GM04504 (cell line): ENCODE data around the gene HIVEP2.
A peak's percentile ranks its signal among the peaks of the same experiment; 100 is the strongest.

Experiments used
- DNase-seq: peaks from one replicate; pipeline ENCODE4 v3.0.0-alpha.2; 2012; ENCODE audit warnings: low read depth

The HIVEP2 gene

DNA sequence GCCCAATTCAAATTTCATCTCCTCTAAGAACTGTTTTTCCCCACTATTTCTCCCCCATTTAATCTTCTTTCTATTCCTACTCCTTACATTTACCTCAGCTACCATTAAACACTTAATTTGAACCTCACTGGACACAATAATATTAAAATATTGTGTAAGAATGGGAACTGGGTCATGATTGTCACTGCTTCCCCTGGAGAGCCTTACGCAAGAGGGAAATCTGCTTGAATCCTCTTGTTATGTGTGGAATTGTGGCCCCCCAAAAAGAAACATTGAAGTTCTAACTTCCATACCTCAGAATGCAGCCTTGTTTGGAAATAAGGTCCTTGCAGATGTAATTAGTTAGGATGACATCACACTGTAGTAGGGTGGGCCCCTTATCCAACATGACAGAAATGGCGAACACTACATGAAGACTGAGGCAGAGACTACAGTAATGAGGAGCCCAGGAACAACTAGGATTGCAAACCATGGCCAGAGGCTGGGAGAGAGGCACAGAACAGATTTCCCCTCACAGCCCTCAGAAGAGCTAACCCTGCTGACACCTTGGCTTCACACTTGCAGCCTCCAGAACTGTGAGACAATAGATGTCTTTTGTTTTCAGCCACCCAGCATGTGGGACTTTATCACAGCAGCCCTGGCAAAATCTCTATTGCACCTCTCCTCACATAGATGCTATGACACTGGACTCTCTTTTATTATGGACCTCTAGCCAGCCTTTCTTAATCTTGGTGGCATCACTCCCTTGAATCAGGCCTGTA, 29.9 kb downstream of the HIVEP2 start:
- DNase-seq, result no peak

DNA sequence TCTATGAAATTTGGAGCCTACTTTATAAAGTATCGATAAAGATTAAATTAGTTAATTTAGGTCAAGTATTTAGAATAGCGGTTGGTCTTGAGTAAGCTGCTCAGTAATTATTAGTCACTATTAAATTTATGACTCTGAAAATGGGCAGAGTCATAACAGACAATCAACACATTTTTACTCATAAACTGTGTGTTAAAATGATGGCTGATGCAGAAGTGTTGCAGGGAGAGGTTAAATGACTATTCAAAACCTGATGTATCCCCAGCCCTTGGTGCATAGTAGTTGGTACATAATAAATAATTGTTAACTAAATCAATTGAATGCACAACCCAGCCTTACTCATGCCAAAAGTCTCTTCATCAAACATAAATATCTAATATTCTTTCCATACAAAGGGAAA, 30.6 kb downstream of the HIVEP2 start:
- no peak for DNase-seq

DNA sequence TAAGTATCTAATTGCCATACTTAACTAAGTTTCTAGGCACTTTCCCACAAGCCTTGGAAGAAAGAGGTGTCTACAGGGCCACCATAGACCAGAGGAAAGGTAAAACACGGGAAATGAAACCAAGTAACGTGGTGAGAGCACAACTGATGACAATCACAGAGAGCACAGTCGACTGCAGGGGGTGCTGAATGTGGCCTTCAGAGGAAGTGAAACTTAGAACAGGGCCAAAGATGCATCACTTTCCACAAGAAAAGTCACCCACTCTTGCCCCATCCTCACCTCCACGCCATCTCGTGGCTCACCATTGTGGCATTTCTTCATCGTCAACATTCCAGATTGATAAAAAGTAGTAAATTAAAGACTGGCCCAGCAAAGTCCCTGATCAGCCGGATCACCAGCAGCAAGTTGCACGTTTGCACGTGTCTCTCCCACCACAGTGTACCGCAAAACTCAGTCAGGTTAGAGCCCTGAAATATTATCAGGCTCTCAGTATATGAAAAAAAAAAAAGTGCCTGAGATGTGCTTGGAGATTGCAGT, 31.4 kb downstream of the HIVEP2 start:
- DNase-seq, result no peak

DNA sequence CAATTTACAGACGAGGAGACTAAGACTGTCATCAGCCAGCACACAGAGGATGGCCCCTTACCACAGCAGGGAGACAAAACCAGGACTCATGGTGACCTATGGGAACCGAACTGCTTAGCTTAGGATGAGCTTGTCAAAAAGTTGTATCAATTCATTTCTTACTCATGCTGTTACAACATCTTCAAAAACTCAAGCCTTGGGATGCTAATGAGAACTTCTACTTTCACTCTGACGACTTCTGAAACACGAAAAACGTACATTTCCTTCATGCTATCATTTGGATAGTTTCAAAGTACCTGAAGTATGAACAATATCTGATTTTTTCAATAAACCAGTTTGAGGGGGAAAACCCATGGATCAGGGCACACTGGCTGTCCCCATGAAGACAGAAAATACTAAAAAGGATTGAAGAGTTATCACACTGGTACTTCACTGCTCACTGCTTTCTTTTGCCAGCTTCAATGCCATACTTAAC, 31.9 kb downstream of the HIVEP2 start:
- DNase-seq, result no peak

DNA sequence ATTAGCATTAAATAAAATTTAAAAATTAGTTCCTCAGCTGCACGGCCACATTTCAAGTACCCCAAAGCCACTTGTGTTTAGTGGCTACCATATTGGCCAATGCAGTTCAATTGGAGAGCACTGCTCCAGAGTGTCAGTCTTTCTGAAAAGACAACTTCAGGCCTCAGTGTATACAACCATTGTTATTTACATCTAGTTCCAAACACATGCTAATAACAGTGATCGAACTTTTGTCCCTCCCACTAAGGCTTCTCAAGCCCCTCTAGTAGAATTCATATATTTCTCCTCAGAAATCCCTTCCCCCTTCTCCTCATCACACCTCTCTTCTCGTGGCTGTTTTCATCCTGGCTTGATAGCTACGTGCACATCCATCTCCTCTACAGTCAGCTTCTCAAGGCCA, 32.9 kb downstream of the HIVEP2 start:
- DNase-seq, result no peak

DNA sequence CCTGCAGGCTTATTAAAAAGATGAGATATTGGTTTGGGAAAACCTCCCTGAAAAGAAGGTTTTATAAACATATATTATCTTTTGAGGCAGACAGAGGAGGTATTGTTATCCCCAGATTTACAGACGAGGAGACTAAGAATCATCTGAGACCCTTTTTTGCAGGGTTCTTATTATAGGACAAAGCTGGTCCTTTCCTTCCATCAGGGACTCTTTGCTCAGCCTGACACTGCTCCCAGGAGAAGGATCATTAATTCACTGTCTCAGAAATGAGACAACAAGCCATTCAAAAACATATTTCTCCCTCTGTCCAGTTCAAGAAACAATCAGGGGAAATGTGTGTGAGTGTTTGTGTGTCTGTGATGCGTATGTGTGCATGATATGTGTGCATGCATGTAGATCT, 33.5 kb downstream of the HIVEP2 start:
- DNase-seq, result no peak

DNA sequence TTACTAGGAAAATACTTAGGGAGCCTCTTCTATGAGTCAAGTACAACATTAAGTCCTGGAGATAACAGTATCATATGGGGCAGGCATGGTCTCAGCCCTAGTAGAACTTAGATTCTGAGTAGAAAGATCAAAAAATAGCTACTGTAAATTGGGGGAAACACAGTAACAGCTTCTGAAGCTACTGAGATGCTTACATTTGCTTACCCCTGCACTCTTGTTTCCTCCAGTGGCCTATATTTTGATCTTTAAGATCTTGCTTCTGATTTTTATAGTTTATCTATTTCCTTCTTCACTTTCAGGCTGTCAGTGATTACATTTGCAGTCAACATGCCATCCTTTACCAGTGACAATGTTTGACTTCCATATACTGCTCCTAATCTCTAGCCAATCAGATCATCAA, 35.3 kb downstream of the HIVEP2 start:
- no peak for DNase-seq

DNA sequence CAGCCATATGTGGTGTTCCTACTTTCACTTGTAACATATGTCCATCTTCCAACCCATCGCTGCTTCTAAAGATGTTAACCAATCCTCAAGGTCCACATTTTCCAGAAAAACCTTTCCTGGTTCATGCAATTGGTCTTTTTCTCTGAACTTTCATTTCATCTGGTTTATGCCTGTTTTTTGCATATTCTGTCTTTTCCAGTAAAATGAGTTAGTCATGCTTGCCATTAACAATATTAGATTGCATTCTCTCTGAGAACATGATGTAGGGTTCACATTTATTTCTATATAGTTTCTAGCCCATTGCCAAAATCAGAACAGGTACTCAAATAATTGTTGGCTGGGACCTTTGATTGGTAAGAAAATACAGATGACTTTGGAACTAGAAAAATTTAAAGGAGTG, 36.7 kb downstream of the HIVEP2 start:
- DNase-seq, result no peak

DNA sequence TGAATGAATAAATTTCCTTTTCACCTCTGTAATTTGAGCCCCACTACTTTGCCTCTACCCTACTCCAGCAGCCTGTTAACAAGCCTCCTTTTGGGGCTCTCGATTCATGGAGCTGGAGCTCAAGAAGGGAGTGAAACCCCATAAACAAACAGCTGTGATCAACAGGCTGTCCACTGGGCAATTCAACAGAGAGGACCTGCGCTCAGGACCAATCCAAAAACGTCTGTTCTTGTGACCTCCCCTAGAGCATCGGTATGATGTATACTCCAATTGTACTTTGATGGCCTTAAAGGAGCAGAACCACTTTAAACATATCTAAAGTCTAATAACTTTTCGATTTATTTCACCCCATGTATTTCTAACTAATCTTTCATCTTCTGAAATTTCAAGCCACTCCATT, 37.4 kb downstream of the HIVEP2 start:
- DNase-seq, result no peak

DNA sequence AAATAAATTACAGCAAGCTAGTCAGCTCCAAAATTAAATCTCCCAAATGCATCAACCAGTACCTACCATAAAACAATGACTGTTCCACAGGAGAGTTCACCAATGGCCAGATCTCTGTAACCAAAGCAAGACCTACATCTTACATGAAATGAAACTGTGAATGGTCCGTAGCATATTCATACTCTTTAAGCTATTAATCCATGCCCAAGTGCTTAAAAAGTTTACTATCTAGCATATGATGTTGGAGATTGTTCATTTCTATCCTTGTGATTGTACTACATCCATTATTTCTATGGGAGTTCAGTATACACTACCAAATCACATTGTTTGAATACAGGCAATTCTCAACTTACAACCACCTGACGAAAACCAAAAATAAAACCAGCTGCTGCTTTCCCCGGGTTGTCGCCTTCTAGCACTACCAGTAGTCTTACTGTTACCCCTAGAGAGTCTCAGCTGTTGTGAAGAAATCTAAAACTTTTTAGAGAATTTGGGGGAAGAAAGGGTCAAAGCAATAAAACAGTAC, 38.0 kb downstream of the HIVEP2 start:
- DNase-seq, result no peak

DNA sequence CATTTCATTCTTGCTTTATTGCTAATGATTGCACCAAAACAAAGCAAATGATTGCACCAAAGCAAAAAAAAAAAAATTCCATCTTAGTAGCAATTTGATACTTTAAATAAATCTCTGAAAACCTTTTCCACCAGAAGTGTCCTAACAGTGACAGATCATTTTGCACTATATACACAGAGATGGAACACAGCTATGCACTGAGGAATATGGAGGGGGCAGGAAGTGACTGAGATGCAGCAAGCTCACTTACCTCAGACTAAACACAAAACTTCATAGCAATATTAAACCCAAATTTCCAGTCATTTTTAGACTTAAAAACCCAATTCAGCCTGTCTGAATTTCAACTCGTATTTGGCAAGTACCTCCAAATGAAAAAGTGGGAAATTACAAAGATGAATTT, 41.2 kb downstream of the HIVEP2 start:
- no peak for DNase-seq

DNA sequence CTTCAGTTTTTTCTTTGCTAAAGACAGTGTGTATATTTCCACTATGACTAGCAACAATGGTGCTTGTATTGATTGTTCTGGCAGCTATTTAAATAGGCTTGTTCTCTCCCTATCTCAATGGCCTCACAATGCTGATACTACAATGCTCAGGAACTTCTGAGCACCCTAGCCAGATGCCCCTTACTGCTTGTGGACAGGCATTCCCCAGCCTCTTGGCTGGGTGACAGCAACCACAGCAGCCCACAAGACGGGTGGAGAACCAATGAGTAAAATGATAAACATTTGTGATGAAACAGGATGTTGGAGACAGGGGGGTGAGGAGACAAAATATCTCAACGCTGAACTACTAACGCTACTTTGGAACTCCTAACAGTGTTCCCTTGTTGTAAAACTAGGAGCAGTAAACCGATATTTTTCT, 42.3 kb downstream of the HIVEP2 start:
- DNase-seq, result peak; percentile 96

DNA sequence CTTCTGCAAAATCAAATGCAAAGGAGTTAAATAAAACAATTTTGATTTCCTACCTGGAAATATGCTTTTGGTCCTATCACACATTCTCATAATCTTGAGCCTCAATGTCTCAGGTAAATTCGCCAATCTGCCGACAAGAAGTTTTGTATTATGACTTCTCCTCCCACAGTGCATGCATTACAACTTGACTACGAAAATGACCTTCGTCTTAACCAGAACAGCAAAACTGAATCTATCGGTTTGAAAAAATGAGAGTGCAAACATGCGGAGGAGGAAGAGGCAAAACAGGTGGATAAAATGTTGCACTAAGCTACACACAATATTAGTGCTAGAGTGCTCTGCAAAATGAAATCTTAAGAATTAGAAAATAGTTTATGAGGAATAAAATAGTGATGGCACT, 43.4 kb downstream of the HIVEP2 start:
- no peak for DNase-seq

DNA sequence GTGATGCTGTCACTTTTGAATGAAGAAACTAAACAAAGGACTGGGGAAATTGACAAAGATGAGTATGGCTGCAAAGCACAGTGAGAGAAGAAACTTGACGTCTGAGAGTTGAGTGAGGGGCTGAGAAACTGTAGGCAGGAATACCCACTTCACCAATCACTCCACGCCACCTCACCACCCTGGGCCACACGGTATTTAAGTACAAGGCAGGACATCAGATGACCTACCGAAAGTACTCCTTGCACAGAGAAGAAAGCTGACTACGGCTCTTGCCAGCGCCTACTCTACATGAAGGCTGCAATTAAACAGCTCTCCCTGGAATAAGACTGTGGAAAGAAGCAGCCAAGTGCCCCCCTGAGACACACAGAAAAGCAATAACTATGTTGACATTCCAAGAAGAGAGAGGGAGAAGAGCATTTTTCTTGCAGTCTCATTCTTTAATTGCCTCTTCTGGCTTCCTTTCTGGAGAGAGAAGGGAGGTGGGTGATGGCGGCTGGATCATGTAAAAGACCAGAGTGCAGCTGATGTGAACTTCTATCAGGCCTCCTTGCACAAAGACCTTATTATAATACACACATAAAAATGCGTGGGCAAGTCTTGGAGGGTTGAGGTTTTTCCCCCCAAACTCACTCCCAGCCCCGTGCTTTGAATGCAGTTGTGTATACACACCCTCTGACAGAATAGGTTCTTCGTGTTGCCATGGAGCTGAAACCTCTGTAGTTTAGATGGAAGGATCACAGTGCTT, 44.6 kb downstream of the HIVEP2 start:
- no peak for DNase-seq

DNA sequence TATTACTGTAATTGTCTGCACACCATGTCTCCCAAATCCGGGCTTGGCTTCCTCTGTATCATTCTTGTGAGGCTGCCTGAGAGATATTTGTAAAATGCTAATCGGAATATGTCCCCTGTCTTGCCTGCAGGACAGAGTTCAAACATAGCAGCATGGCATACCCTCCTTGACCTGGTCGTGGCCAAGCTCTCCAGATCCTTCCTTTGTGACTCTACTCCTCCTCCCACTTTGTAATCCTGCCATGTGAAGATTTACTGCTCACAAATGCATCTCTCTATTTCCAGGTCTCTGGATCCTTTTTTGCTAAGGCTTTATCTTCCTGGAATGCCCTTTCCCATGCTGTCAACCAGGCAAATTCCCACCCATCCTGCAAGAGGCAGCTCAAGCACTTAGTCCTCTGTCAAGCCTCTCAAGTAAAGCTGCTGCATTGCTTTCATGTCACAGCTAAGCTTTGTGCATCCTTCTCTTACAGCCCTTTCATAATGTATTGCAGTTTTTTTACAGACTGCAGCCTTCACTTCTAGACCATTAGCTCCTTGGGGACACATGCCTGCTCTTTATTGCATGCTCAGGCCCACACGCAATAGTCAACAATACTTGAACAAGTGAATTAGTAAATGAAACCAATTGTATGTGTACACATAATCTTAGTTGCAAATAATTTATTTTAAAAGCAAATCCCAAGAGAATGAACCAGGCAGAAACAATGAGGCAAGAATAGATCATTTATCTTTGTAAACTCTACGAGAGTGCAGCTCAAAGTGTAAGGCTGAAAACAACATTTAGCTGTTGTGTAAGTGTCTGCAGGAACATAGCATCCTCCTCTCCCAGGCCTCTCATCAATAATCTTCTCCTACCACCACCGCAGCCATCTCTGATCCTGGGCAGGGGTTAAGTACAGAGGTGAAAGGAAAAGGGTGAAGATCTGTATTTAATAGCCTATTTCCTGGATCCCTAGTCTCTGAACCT, 45.8 kb downstream of the HIVEP2 start:
- DNase-seq, result no peak

DNA sequence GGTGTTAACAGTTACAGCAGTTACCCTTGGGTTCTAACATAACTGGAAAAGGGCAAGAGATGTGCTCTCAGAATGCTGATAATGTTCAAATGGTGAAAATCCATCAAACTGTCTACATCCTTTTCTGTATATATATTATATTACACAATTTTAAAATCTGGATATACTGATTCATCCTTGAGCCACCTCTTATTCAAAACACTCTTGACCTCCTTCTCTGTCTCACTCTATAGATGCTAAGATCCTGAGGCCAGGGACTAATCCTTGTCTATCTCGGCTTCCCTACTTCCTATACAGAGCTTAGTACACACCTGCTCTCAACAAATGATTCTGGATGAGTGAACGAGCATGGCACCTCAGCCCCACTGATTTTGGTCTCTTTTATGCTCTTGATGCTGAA, 47.3 kb downstream of the HIVEP2 start:
- DNase-seq, result no peak

DNA sequence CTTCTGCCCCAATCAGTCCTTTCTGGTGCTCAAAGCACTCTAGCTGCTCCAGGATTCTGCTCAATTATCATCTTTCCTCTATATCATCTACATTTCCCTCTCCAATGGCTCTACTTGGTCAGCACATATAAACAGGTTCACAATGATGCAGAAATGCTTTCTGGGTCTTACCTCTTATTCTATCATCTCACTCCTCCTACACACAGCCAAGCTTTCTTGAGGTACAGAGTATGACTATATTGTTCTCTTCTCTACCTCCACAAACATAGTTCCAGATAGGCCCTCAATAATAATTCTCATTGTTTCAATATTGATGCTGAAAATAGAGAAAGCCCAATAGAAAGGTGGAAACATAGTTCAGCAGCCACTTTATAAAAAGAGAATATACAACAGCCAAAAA, 48.2 kb downstream of the HIVEP2 start:
- DNase-seq, result no peak

DNA sequence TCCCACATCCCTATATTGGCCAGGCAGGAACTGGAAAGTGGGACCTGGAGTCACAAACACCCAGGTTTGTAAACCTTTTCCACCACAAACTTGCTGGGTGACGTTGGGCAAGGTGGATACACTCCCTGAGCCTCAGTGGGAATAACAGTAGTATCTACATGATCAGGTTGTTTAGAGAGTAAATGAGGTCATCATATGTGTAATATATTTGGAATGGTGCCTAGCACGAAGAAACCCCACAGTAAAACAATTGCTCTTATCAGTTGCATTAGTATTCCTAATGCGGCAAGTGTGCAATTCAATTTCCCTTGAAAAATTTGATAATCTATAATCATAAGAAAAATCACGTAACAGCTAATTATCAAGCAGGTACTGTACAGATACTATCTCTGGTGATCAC, 51.9 kb downstream of the HIVEP2 start:
- no peak for DNase-seq

DNA sequence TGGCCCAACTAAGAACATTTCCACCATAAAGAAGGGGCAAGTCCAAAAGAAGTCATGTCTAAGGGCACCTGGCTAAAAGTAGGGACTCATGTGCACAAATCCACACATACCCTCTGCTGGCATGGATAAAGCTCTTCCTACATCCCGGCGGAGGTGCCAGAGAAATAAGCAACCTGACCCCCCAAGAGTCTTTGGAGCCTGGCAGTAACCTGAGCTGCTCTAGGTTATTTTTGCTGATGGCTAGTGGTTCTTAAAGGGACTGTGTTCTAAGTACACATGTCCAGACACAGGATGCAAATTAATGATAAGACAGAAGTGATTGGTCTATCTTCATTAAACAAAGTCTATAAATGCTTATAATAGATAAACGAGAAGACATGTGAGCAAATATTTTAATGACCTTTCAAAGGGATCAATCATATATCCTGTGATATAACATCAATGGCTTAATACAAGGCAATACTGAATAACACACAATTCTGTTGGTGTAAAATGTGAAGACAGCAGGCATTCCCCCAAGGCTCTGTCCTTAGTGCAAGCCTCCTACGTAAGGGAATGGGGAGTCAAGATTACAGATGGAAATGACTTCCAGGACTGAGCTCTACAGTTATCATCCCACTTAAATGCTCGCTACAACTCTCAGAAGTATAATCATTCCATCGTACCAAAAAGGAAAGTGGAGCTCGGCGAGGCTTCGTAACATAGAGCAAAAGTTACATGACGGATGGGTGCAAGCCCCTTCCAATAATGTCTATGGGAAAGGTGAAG, 52.5 kb downstream of the HIVEP2 start:
- no peak for DNase-seq

DNA sequence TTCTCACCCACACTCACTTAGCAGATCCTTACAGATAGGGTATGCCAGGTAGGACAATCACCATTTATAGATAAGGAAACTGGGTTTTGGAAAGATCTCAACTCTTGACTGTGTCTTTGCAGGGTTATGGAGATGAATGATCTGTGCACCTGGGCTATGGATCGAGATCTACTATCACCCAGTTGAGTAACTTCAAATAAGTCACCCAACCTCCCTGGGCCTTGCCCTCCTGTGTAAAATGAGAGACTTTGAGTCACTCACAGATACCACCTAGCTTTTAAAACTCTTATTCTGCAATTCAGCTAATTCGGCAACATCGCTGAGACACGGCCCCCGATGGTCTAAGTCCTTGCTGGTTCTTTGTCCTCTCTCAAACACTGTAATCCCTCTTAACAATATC, 53.5 kb downstream of the HIVEP2 start:
- no peak for DNase-seq

DNA sequence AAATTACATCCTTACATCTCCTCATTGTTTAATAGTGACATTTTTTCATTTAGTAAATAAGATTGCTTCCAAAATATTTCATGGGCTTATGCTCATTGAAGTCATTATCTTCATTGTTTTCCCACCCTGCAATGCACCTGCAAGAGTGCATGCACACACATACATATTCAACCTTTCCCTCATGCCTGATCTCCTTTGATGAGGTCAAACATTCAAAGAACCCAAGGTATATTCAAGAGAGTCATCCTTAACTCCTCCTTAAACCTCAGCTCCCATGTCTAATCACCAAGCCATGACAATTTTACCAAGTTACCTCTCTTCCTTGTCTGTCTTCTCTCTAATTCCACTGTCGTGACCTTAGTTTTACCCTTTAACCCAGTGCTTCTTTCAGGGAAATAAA, 56.5 kb downstream of the HIVEP2 start:
- DNase-seq, result no peak
